Measurements from ENCODE around the gene CAPZA2. TPM values are rescaled to one million over a fixed set of nuclear protein-coding genes. Genes with fewer than 3 reads are reported as not detected.

The CAPZA2 gene
- total and polyA plus RNA-seq, 9 of the 15 experiments (the other 6 are each of a cell fraction or from before 2014, with no cell fraction given): 67.0 to 524 (median 176) TPM

- TF ChIP-seq KLF13 (tag; IDR thresholded peaks at IDR 0.05; ENCODE audit: borderline replicate concordance, low read depth) (no peak), KDM2B (CRISPR knock-in tag; IDR thresholded peaks at IDR 0.05) (no peak), ZHX1 (conservative IDR thresholded peaks at IDR 0.05; ENCODE audit: low read length) (no peak), ZNF780A (CRISPR knock-in tag; IDR thresholded peaks at IDR 0.05) (no peak), HNRNPLL (IDR thresholded peaks at IDR 0.05; ENCODE audit: low read depth, low read length, poor library complexity, severe bottlenecking) (no peak), TFE3 (CRISPR knock-in tag; IDR thresholded peaks at IDR 0.05) (no peak), MXD1 (CRISPR knock-in tag; IDR thresholded peaks at IDR 0.05; ENCODE audit: borderline replicate concordance, poor library complexity, severe bottlenecking) (no peak), BCLAF1 (IDR thresholded peaks at IDR 0.05; ENCODE audit: borderline replicate concordance in 1 of 2, control insufficient read depth in 1 of 2, low read depth in 2 of 2, low read length in 1 of 2) (peak; percentile 37 to 88; a peak in 3 of 4 replicates), ZNF212 (CRISPR knock-in tag; IDR thresholded peaks at IDR 0.05) (no peak), GTF2A2 (tag; IDR thresholded peaks at IDR 0.05) (0 out of 2 replicates have a peak, but pooled peaks have one; percentile 18), DNMT1 (IDR thresholded peaks at IDR 0.05) (peak; percentile 100), YBX1 (IDR thresholded peaks at IDR 0.05) (peak; percentile 98), YY1 (IDR thresholded peaks at IDR 0.05; ENCODE audit: borderline replicate concordance in 1 of 3, control insufficient read depth in 1 of 3, extremely low read depth in 1 of 3, insufficient read depth in 3 of 3, insufficient read length in 1 of 3, insufficient replicate concordance in 2 of 3, low read depth in 1 of 3, low read length in 2 of 3) (no peak), ZNF165 (CRISPR knock-in tag; IDR thresholded peaks at IDR 0.05; ENCODE audit: borderline replicate concordance) (no peak), LCOR (CRISPR knock-in tag; IDR thresholded peaks at IDR 0.05) (0 out of 2 replicates have a peak, but pooled peaks have one; percentile 39), CBFA2T3 (IDR thresholded peaks at IDR 0.05) (peak; percentile 99)
Observed at GRCh38 chr7:116949941-116950801, 87.8 kb downstream of the CAPZA2 start (continued).

Data from K562 (cell line).